Measurements from ENCODE around the gene PMM2.
"Not testable (repeated sequence)": the region's sequence is repeated elsewhere in the genome, so short reads cannot be mapped to it uniquely, and the experiment has no call there.

PMM2 gene

DNA sequence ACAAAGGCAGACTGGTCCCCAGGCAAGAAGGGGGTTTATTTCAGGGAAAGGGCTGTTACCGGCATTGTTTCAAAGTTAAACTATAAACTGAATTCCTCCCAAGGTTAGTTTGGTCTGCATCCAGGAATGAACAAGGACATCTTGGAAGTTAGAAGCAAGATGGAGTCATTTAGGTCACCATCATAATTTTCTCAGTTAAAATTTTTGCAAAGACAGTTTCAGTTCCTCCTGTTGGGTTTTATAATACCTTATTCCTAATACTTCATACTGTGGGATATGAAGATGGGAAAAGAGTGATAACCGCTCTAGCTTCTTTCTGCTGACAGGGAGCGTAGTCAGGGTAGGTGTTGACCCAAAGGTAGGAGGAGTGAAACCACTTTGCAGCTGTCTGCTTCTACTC, 24.8 kb downstream of the PMM2 start:
- no peak for DNase-seq

DNA sequence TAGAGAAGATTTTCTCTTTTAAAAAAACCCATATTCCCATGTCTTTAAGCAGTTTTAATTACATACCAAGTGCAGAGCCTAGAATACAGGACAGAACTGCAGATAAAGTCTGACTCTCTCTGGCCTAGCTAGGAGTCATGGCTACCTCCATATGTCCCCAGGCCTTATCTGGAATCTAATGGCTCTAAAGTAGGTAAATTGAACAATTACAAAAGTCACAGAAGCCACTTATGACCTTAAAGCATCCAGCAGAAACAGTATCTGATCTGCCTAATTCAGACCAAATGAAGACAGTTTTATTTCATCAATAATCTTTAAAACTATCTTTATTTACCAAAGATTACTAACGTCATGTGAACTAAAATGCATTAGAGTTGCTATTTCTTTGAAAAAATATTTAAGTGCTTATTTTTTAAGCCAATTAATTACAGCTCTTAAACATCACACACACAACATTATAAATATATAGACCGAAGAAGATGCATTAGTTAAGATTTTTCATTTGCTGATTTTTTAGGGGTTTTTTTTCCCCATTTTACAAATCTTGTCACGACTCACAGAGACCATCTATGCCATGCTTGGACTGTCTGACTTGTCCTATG, 28.7 kb downstream of the PMM2 start:
- no peak for DNase-seq

DNA sequence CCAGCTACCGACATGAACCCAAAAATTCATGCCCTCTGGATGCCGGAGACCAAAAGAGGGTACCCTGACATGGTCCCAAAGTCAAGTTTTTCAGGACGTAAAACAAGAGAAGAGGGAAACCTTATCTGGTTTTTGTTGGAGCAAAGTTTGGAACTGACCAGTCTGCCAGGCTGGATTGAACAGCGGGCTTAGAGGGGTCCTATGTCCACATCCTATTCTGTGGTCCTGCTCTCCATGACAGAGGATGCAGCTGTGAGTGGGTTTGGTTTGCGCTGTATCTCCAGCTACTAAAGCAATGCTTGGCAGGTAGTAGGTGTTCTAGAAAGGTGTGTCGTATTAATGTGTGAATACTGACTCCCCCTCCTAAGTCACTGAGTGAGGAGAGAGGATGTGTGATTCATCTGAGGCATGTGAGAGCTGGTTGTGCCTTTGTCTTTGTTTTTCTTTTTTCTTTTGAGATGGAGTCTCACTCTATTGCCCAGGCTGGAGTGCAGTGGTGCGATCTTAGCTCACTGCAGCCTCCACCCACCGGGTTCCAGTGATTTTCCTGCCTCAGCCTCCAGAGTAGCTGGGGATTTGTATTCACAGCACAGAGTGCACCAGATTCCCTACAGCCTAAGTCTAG, 31.0 kb downstream of the PMM2 start:
- DNase-seq, result no peak

DNA sequence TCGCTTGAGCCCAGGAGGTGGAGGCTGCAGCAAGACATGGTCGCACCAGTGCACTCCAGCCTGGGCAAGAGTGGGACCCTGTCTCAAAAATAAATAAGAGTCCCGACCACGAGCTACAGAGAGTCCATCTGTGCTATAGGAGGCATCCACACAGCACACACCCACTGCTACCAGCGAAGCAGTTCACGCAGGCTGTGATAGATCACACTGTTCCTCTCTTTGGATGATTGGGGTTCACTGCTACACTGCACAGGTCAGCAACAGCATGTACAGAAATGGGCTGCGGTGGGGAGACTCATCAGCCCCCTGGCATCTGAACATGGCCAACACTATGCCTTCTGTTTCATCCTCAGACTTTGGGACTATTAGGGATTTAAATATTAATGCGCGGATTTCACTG, 33.8 kb downstream of the PMM2 start:
- no peak for DNase-seq

DNA sequence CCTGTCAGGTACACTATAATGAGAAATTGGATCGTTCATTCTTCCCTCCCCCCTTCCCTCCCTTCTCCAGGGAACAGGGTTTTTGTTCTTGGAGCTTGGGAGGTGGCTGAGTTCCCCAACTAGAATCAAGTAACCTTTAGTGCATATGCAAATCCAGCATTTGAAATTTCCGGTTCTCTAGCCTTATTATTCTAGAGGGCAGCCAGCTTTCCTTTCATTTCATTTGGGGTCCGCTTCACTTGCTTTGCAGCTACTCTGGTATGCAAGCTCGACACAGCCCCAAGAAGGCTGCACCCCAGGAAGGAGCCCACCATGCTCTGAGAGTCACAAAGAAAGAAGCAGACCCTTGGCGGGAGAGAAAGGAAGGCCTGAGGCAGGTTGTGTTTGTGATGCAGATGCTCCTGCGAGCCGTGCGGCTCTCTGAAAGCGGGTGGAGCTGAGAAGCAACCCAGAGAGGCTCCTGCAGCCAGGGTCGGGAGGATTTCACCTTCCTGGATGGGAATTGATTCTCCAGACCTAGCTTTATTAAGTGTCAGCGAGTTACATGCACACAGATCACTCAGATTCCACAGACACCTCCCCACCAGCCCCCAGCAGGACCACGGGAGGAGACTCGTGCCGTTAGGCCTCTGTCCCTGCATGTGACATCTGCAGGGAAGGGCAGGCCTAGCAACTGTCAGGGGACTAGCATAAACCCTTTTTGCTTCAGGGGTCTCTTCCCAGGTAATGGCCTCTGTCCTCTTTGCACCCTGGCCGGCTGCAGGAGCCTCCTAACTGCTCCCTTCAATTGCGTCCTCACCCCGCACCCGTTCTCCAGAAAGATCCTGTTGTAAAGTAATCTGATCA, 34.5 kb downstream of the PMM2 start:
- no peak for DNase-seq

DNA sequence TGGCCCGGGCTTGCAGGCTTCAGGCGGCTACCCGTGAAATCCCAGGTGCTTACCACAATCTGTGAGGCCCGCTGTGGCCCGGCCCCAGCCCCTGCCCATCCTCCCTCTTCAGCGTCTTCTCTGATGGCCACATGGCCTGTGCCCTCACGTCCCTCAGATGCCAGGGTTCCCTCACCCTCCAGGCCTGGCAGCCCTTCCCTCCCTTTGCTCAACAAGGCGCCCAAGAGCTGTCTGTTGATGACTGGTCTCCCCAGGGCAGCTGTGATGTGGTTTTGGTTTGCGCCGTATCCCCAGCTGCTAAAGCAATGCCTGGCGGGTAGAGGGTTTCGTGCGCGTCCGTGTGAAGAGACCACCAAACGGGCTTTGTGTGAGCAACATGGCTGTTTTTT, 35.1 kb downstream of the PMM2 start:
- no peak for DNase-seq

DNA sequence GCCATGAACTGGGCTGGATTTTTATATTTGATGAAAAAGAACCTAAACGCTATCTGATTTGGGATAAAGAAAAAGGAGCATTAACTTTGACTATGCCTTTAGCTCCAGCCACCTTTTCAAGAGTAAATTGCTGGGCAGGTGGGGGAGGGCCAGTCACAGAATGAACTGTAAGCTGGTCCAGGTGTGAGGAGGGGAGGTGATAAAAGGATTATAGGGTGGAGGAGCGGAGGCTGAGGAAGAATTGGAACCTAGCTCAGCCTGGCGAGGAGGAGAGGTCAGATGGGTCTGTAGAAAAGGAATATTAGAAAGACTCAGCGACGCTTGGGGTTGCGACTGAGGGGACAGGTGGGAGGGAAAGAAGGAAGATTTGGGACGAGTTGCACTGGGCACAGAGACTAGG, 39.2 kb downstream of the PMM2 start:
- DNase-seq, result not testable (repeated sequence)

DNA sequence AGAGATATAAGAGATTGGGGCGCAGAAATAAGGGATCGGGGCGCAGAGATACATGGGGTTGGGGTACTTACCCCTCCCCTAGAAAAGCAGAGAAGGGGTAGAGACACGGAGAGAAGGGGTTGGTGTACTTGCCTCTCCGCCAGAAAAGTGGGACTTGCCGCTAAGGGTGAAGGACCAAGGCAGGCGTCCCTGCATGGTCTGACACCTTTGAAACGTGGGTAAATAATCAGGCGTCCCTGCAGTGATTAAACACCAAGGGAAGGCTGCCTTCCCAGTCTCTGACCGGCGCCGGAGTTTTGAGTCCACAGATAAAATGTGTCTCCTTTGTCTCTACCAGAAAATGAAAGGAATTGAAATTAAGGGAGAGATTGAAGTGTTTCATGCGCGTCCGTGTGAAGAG, 40.0 kb downstream of the PMM2 start:
- DNase-seq, result not testable (repeated sequence)

DNA sequence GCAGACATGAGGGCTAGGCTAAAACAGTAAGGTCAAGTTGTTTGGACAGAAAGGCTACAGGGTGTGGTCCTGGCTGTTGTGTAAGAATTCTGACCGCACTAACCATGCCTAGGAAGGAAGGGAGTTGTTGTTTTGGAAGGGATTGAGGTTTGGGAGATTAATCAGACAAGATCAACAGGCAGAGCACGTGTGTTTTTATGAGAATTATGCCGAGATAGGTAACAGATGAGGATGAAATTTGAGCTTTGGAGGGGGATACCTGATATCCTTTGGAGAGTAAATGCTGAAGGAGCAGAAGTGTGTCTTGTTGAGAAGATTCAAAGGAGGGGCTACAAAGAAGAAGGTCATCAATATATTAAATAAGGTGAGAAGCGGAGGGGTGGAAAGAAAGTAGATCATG, 44.4 kb downstream of the PMM2 start:
- DNase-seq, result not testable (repeated sequence)

DNA sequence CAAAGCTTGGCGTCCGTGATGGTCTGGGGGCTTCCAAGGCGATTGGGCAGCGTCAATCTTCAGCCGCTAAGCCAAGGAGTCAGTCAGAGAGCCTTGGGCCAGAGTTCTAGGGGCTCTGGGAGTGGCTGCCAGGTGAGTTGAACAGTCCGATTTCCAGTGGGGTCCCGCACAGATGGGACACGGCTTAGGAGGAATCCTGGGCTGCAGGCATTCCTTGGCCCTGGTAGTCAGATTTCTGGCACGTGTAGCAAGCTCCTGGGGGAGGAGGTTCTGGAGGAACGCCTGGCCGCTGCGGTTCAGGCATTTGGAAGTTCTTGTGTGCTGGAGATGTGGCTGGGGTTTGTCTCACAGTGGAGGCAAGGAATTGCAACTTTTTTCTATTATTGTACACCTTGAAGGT, 45.7 kb downstream of the PMM2 start:
- DNase-seq, result not testable (repeated sequence)

DNA sequence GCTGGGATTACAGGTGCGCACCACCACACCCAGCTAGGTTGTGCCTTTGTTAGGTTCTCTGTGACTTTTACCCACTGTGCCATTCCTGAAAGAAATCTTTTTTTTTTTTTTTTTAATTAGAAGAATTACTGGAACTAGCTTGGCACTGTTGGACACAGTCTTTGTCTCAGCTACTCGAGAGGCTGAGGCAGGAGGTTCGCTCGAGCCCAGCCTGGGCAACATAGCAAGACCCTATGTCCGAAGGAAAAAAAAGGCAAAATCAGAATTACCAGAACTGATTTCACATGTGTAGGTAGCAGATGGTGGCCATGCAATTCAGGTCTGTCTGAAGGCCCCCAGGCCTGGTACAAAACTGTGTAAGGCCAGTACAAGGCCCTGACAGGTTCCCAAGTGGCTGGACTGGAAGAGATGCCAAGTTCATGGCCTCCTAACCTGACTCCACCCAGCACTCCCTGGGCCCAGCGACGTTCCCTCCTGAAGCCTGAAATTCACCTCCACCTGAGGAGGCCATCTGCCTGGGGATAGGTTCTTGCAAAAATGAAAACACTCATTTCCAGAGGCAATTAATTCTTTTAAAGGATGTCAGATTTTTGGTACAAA, 48.2 kb downstream of the PMM2 start:
- no peak for DNase-seq

DNA sequence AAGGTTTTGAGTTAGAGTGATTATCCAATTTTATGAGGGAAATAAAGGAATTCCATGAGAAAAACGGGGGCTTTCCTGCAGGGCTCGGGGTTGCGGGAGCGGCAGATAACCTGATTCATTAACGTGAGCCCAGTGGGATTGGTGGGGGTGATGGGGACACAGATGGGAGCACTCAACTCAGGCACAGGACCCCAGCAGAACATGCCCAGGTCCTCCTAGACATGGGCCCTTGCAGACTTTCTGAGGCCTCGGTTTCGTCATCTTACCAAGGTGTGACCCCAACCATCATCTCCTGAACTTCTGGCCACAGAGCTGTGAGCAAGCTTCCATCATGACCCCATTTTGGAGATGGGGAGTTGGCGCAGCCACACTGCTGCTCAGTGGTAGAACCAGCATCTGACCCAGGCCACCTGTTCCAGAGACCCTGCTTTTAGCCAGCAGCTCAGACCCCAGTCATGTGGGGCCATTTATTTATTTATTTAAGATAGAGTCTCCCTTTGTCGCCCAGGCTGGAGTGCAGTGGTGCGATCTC, 48.8 kb downstream of the PMM2 start:
- no peak for DNase-seq

DNA sequence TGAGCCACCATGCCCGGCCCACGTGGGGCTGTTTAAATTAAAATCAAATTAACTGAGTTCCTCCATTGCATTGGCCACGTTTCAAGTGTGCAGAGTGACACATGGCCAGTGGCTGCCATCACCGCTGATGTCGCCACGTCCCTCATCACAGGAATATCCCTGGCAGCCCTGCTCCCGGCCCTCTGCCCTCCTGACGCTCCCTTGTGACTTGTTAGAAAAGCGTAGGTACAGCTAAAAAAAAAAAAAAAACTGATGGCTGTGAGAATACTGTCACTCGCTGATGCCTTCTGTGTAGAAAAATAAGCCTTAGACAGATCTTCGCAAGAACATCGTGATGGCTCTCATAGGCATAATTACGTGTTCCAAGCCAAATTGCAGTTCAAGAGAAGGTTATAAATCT, 49.5 kb downstream of the PMM2 start:
- no peak for DNase-seq

DNA sequence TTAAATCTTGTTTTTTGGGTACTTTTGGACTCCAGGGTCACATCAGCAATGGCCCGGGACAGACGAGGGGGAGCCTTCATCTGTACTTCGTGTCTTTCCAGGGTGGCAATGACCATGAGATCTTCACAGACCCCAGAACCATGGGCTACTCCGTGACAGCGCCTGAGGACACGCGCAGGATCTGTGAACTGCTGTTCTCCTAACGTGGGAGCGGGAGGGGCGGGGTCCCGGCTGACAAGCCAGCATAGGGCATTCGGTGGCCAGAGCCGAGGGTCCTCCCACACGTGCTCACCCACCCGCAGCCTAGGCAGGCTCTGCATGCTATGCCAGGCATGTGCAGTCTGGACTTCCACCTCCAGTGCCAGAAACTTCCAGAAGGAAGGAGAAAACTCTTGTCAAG, 50.0 kb downstream of the PMM2 start:
- no peak for DNase-seq

DNA sequence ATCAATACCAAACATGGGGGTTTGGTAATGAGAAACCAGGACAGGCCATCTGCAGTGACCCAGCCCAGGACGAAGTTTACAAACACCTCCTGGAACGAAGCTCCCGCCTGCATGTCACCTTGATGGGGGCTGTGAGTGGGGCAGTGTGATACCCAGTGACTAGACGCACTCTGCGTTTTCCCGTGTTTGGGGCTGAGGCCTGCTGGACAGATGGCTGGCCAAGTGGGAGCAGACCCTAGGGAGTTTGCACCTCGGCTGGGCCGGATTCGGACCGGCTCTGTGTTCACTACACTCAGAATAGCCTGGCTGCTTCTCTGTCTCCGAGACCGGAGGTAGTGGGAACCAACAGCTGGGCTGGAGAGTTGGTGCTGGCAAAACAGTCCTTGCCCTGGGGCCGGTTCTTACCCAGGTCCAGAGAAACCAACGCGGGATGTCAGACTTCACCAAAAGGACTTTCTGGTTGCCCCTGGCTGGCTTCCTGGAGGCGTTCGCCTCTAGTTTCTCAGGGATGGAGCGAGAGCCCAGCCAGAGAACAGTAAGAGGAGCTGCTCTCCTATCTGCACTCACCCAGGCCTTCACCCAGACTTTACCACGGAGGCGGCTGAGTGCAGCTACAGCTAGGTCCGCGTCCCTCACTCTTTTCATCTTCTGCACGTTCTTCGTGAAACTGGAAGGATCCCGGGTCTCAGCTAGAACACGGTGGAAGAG, 50.7 kb downstream of the PMM2 start:
- no peak for DNase-seq

DNA sequence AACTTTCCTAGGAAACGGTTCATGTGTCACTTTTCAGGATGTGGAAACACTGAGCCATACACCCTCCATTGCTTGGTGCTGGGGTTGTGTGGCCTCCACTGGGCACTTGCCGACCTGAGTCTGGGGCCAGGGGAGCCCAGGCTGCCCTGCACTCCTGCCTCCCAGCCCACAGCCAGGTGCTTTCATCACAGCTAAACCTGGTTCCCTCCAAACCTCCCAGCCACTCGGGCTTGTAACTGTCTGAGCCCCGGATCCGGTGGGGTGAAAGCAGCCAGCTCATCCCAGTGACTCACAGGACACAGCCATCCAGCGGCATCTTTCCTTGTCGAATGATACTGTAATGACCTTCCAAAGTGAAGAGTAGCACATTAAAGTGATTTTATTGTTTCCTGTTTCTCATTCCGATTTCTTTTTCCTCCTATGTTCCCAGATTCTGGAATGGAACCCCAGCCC, 51.3 kb downstream of the PMM2 start:
- DNase-seq, result no peak

DNA sequence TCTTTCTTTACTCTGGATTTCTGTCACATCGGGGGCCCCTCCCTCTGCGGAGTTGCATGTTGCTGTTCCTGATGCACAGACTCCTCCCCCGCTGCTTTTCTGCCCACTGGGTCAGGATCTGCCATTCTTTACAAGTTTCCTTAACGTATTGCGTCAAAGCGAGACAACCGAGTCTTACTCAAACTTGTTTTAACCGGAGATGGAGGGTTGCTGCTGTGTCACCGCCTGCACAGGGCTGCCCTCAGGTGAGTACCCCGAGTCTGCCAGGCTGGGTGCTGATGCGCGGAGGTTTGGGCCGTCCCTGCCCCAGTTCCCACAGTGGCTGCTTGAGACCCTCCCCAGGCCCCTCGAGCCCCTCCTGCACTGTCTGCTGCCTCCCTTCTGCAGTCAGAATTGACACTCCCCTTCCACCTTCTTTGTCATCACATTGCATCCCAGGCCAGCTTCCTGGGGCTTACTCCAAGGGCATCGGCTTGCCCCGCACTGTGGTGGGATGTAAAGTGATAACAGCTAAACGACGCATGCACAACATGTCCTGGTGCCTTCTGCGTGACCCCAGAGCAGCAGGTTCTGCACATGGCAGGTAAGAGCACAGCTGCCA, 51.9 kb downstream of the PMM2 start:
- DNase-seq, result no peak

DNA sequence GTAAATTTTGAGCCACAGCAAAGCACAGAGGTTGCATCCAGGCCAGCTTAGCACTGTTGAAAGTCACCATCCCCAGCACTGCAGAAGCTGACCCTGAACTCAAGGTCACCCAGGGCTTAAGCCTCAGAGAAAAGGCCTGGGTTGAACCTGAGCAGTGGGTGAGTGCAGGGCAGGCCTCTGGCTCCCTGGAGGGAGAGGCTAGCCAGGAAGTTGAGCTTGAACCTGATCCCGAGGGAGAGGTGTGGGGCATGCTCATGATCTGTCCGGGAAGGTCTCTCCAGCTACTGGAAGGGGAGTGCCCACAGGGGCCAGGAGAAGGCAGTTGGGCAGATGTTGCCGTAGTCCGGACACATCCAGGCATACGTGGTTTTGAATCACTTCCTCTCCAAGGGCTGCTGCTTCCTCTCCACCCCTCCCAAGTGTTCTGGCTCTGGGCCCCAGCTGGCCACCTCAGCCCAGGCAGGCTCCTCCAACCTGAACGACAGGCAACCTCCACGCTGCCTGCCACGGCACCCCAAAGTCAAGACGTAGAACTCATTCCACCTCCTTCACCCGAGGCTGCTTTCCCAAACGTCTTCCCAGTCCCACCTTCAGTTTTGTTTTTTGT, 52.7 kb downstream of the PMM2 start:
- DNase-seq, result no peak

DNA sequence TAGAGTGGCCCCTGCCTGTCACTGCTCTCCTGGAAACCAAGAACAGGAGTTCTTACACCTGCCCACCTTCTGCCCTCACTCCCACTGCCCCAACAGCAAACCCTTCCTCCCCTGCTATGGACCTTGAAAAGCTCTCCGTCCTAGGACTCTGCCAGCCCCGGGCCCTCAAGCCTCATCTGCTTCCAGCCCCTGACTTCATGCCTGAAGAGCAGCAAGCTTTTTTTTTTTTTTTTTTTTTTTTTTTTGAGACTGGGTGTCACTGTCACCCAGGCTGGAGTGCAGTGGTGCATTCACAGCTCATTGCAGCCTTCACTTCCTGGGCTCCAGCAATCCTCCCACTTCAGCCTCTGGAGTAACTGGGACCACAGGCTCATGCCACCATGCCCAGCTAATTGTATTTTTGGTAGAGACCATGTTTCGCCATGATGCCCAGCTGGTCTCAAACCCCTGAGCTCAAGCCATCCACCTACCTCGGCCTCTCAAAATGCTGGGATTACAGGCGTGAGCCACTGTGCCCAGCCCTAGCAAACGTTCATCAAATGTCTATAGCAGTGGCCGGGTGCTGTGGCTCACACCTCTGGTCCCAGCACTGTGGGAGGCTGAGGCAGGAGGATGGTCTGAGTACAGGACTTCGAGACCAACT, 54.2 kb downstream of the PMM2 start:
- DNase-seq, result no peak

DNA sequence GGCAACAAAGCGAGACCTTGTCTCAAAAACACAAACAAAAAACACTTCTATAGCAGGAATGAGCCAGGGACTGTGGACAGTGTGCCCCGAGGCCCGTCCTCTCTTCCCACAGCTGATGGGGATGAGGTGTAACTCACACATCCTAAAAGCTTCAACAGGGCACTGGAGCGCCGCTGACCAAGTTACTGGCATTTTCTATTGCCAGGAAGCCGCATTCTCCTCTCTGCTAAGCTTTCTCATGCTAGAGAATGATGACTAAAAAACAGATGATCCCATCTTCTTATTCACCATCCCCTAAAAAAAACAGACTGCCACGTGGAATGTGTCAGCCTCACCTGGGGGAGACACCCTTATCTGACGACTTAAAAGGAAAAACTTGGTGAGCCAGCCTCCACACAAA, 54.9 kb downstream of the PMM2 start:
- DNase-seq, result no peak

DNA sequence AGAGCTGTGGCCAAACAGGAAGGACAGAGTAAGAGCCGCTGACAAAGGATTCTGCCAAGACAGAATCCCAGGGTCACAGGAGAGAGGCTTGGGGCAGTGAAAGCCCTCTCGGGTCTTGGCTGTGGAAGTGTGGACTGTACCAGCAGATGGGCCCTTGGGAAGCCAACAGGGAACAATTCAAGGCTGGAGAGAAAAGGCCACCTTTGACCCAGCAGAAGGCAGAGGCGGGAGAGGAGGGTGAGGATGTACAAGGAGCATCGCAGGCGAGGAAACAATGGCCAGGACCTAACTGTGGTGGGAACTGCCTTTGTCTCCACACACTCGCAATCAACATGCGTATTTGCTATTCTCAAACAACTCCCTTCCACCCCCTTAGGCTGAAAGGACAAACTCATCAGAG, 55.5 kb downstream of the PMM2 start:
- no peak for DNase-seq

DNA sequence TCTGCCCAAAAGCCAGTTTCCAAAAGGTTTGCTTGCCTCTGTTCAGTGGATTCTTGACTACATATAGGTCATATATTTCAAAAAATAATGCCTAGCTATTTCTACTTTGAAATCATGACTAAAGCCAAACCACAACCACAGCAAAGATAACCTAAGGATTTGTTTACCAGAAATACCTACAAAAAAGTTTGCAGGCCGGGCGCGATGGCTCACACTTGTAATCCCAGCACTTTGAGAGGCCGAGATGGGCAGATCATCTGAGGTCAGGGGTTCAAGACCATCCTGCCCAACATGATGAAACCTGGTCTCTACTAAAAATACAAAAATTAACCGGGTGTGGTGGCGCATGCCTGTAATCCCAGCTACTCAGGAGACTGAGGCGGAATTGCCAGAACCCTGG, 56.0 kb downstream of the PMM2 start:
- no peak for DNase-seq
